GM12878 (cell line): ENCODE measurements around the gene PSMD11.
A peak's percentile ranks its signal among the peaks of the same experiment; 100 is the strongest.

ENCODE experiments used
- CEBPB ChIP-seq, 2 experiments: fragments of 150-350 bp in 1 of 2; IDR thresholded peaks; 2 replicates each; pipeline ENCODE4 v1.6.1; 2012 to 2014; ENCODE audit warnings: low read depth in 2 of 2, low read length in 2 of 2, borderline replicate concordance in 1 of 2, inconsistent platforms in 1 of 2
- ELK1 ChIP-seq: IDR thresholded peaks from 2 replicates; pipeline ENCODE4 v1.6.1; 2012; ENCODE audit warnings: low read depth, low read length, improper control_type of control experiment
- EP300 ChIP-seq, 2 experiments: fragments of 150-350 bp in 1 of 2; IDR thresholded peaks; 2 replicates each; pipeline ENCODE4 v1.6.1; 2011 to 2012; ENCODE audit warnings: low read depth in 2 of 2, low read length in 2 of 2, borderline replicate concordance in 1 of 2, improper control_type of control experiment in 1 of 2, inconsistent platforms in 1 of 2; ENCODE audit not compliant: control insufficient read depth in 1 of 2
- GABPA ChIP-seq: IDR thresholded peaks from 2 replicates; pipeline ENCODE4 v1.6.1; 2014; ENCODE audit warnings: antibody characterized with exemption, low read depth, mild to moderate bottlenecking, inconsistent platforms
- NFIC ChIP-seq: IDR thresholded peaks from 2 replicates; pipeline ENCODE4 v1.6.1; 2012; ENCODE audit warnings: low read depth, mild to moderate bottlenecking, inconsistent platforms, low read length, moderate library complexity
- POLR2A ChIP-seq: IDR thresholded peaks from 2 replicates; pipeline ENCODE4 v1.6.1; 2011; ENCODE audit warnings: low read depth, mild to moderate bottlenecking, low read length
- POLR2AphosphoS5 ChIP-seq: IDR thresholded peaks from 2 replicates; pipeline ENCODE4 v1.6.1; 2011; ENCODE audit warnings: mild to moderate bottlenecking, low read length, inconsistent platforms
- RUNX3 ChIP-seq: IDR thresholded peaks from 2 replicates; pipeline ENCODE4 v1.6.1; 2012; ENCODE audit warnings: low read length, inconsistent platforms
- SREBF2 ChIP-seq: IDR thresholded peaks from 2 replicates; pipeline ENCODE4 v1.6.1; 2012; ENCODE audit warnings: mild to moderate bottlenecking, low read length
- TAF1 ChIP-seq: IDR thresholded peaks from 2 replicates; pipeline ENCODE4 v1.6.1; 2011; ENCODE audit warnings: mild to moderate bottlenecking, low read depth, low read length, borderline replicate concordance
- TBL1XR1 ChIP-seq: IDR thresholded peaks from 2 replicates; pipeline ENCODE4 v1.6.1; 2012; ENCODE audit warnings: low read depth, low read length, improper control_type of control experiment
- ZNF274 ChIP-seq: IDR thresholded peaks from one replicate; pipeline ENCODE4 v1.8.0; 2011; ENCODE audit not compliant: insufficient read length, insufficient read depth
- TF ChIP-seq, protein P1 (sequence below): fragments of 450-650 bp; IDR thresholded peaks from 2 replicates; pipeline ENCODE4 v1.6.1; 2014; ENCODE audit warnings: mild to moderate bottlenecking
- TF ChIP-seq, protein P2 (sequence below), 3 experiments: IDR thresholded peaks in 2 of 3; conservative IDR thresholded peaks in 1 of 3; 2 replicates each; pipeline ENCODE4 v1.5.1; 2011; ENCODE audit warnings: low read depth in 3 of 3, low read length in 3 of 3, mild to moderate bottlenecking in 3 of 3, control low read depth in 2 of 3, moderate library complexity in 2 of 3, inconsistent platforms in 1 of 3, mixed read lengths in 1 of 3; ENCODE audit not compliant: control insufficient read depth in 2 of 3, insufficient read depth in 1 of 3; ENCODE audit errors: extremely low read depth in 1 of 3

DNA sequence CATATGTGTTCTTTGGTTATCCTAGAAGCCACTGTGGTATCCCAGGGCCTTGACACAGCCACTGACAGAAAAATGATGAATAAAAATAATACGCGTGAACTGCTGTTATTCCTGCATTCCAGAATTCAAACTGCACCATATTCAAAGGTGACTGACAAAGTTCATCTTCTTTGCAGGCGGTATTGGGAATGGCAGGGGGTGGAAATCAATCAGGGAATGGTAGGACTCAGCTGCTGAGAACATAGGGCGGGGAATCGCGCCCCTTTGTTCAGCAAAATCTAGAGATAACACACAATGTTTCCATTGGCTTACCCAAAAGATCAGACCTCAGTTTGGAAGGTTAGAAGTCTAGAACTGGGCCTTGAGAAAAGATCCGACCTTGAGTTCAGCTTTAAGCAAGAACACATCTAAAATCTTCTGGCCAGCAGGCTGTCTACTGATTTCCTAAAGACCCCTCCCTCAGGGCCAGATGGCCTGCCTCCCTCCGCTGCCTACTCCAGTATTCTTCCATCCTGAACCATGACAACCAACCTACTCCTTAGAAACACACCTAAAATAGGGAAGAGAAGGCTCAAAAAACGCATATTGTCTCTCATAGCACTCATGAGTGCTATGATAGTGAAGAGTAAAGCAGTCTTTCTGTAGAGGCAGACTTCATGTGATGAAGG, 76.6 kb downstream of the PSMD11 start:
- no peak for TF ChIP-seq CEBPB (IDR thresholded peaks at IDR 0.05; ENCODE audit: borderline replicate concordance in 1 of 2, low read depth in 2 of 2, low read length in 2 of 2)
- no peak for TF ChIP-seq NFIC
- TF ChIP-seq, protein P1, sequence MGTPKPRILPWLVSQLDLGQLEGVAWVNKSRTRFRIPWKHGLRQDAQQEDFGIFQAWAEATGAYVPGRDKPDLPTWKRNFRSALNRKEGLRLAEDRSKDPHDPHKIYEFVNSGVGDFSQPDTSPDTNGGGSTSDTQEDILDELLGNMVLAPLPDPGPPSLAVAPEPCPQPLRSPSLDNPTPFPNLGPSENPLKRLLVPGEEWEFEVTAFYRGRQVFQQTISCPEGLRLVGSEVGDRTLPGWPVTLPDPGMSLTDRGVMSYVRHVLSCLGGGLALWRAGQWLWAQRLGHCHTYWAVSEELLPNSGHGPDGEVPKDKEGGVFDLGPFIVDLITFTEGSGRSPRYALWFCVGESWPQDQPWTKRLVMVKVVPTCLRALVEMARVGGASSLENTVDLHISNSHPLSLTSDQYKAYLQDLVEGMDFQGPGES, result 0 out of 2 replicates have a peak, but pooled peaks have one; percentile 5
- TF ChIP-seq ZNF274, result no peak
- TF ChIP-seq ELK1, result no peak
- TF ChIP-seq TAF1, result no peak
- no peak for TF ChIP-seq POLR2AphosphoS5
- no peak for TF ChIP-seq SREBF2
- TF ChIP-seq GABPA, result no peak
- TF ChIP-seq, protein P2, sequence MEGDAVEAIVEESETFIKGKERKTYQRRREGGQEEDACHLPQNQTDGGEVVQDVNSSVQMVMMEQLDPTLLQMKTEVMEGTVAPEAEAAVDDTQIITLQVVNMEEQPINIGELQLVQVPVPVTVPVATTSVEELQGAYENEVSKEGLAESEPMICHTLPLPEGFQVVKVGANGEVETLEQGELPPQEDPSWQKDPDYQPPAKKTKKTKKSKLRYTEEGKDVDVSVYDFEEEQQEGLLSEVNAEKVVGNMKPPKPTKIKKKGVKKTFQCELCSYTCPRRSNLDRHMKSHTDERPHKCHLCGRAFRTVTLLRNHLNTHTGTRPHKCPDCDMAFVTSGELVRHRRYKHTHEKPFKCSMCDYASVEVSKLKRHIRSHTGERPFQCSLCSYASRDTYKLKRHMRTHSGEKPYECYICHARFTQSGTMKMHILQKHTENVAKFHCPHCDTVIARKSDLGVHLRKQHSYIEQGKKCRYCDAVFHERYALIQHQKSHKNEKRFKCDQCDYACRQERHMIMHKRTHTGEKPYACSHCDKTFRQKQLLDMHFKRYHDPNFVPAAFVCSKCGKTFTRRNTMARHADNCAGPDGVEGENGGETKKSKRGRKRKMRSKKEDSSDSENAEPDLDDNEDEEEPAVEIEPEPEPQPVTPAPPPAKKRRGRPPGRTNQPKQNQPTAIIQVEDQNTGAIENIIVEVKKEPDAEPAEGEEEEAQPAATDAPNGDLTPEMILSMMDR (IDR thresholded peaks at IDR 0.05 in 2 of 3, conservative IDR thresholded peaks at IDR 0.05 in 1 of 3; ENCODE audit: control insufficient read depth in 2 of 3, extremely low read depth in 1 of 3, insufficient read depth in 1 of 3, low read depth in 3 of 3, low read length in 3 of 3), result no peak
- TF ChIP-seq RUNX3, result no peak
- no peak for TF ChIP-seq EP300 (IDR thresholded peaks at IDR 0.05; ENCODE audit: borderline replicate concordance in 1 of 2, control insufficient read depth in 1 of 2, low read depth in 2 of 2, low read length in 2 of 2)
- TF ChIP-seq TBL1XR1, result no peak
- TF ChIP-seq POLR2A, result no peak
